Measurements from ENCODE around the gene EDEM3. TPM values are rescaled to one million over a fixed set of nuclear protein-coding genes. Genes with fewer than 3 reads are reported as not detected.
A peak's percentile ranks its signal among the peaks of the same experiment; 100 is the strongest.

The EDEM3 gene
- total and polyA plus RNA-seq, 2 experiments from 2014 or later = 20.8 to 41.4 TPM

DNA sequence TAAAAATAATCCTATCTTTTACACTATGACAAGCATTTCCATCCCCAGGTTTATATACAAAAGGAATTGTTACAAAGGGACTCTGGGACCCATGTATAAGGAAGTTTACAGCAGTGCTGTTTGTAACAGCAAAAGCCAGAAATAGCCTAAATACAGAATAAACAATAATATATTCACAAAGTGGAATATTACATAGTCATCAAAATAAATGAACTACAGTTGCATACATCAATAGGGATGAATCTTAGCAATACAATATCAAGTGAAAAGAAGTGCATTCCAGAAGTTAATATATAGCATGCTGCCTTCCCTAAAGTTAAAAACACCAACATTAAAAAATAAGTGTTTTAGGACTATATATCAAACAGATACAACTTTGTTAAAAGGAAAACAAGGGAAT lies 77.3 kb downstream of the EDEM3 start:
- Histone ChIP-seq H3K36me3 (ENCODE audit: low read depth) (no peaks in the 10 kb centered on the region), H3K79me2 (ENCODE audit: insufficient read depth) (no peaks in the 10 kb centered on the region), H3K27ac (no peak overlapping the region), H4K20me1 (ENCODE audit: insufficient read depth) (no peaks in the 10 kb centered on the region), H3K4me1 (ENCODE audit: insufficient read depth) (no peaks in the 10 kb centered on the region), H3F3A (ENCODE audit: insufficient read depth) (no peaks in the 10 kb centered on the region), H3K9ac (no peak overlapping the region), H3K4me3 (no peak overlapping the region), H3K4me2 (ENCODE audit: unreplicated experiment) (no peak overlapping the region), H3K9me3 (ENCODE audit: low read depth) (no peaks in the 10 kb centered on the region), H2AFZ (no peak overlapping the region), H3K9me2 (ENCODE audit: insufficient read depth) (no peaks in the 10 kb centered on the region), H3K27me3 (replicated peaks; ENCODE audit: insufficient read depth) (no peaks in the 10 kb centered on the region)
- no peak for DNase-seq
- in situ Hi-C loops (cut with MboI) = no loop called here
- no peak for TF ChIP-seq EZH2 (IDR thresholded peaks at IDR 0.05; ENCODE audit: insufficient read depth, poor library complexity, severe bottlenecking)
- TF ChIP-seq EZH2phosphoT487 (IDR thresholded peaks at IDR 0.05; ENCODE audit: insufficient read depth, low read depth) = no peak

DNA sequence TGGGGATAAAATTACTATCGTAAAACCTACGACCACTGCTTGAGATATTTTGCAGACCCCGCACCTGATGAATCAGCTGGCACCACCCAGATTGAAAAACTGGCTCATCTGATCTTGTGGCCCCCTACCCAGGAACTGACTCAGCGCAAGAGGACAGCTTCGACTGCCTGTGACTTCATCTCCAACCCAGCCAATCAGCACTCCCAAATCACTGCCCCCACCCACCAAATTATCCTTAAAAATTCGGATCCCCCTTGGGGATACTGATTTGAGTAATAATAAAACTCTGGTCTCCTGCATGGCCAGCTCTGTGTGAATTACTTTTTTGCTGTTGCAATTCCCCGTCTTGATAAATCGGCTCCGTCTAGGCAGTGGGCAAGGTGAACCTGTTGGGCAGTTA lies 81.4 kb downstream of the EDEM3 start:
- Histone ChIP-seq H3K27ac (no peak overlapping the region), H3K36me3 (ENCODE audit: low read depth) (no peaks in the 10 kb centered on the region), H3K9ac (no peak overlapping the region), H2AFZ (no peak overlapping the region), H3F3A (ENCODE audit: insufficient read depth) (no peaks in the 10 kb centered on the region), H4K20me1 (ENCODE audit: insufficient read depth) (no peaks in the 10 kb centered on the region), H3K9me3 (ENCODE audit: low read depth) (no peaks in the 10 kb centered on the region), H3K4me2 (ENCODE audit: unreplicated experiment) (no peak overlapping the region), H3K4me1 (ENCODE audit: insufficient read depth) (no peaks in the 10 kb centered on the region), H3K79me2 (ENCODE audit: insufficient read depth) (no peaks in the 10 kb centered on the region), H3K4me3 (no peak overlapping the region), H3K27me3 (replicated peaks; ENCODE audit: insufficient read depth) (peaks cover 10% of the 10 kb centered on the region; the same call in 1 of the 2 replicates), H3K9me2 (ENCODE audit: insufficient read depth) (no peaks in the 10 kb centered on the region)
- 79 to 83% methylated on average over 9 of the region's 9 CpGs for WGBS, 2 experiments (ENCODE audit: low coverage in 1 of 2, low lambda C conversion rate in 2 of 2, missing lambda C conversion rate in 2 of 2)
- in situ Hi-C loops (cut with MboI) = loop anchor here (25.0 kb wide), 1 partner anchor 436 kb away; no protein-coding TSS in a partner anchor
- TF ChIP-seq EZH2phosphoT487 (IDR thresholded peaks at IDR 0.05; ENCODE audit: insufficient read depth, low read depth) = no peak
- TF ChIP-seq EZH2 (IDR thresholded peaks at IDR 0.05; ENCODE audit: insufficient read depth, poor library complexity, severe bottlenecking) = no peak
- no peak for DNase-seq

DNA sequence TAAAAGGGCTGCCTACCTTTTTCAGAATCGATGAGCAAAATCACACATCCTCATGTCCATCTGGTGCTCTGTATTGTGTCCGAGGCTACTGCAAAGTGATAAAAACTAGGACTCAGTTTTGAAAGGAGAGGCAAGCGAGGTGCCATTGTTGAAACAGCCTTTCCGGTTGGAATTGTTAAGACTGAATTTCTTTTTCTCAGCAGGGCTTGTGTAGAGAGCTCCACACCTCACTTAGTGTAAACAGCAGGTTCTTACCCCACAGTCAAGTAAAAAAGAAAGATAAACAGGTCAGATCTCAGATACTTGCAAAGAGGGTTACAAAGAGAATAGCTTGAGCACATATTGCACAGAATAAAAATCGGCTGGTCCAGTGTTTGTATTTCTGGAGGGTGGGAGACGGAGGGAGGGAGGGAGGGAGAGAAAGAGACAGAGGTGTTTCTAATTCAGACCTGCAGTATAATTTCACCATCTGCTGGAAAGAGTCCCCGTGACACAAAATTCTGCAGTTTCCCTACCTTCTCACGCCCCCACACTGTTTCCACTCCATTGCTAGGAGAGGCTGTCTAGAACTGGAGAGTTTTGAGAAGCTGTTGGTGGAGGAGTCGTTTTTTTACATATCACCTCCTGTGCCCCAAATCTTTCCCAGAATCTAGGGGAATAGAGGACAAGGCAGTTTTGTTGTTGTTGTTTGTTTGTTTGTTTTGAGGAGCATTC lies 82.5 kb downstream of the EDEM3 start:
- no peak overlapping the region for H3K9ac ChIP-seq
- in situ Hi-C loops (cut with MboI) = loop anchor here (25.0 kb wide), 1 partner anchor 435 kb away; no protein-coding TSS in a partner anchor

DNA sequence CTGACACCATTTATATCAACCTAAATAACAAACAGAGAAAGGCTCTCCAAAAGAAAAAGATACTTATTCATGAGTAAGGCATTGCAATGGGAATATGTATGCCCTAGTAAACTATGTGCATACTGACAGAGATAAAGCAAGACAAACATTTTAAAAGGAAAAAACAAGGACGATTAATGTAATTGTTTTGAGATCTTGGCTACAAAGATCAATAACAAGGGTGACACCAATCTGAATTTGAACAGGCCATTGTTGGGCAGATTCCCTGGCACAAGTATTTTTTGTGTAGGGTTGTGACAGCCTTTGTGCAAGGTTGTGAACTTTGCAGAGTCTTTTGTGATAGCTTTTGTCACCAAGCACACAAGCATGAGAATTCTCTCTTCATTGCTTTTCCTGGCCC lies 85.3 kb downstream of the EDEM3 start:
- Histone ChIP-seq H3K27ac (no peak overlapping the region), H3F3A (ENCODE audit: insufficient read depth) (no peaks in the 10 kb centered on the region), H3K4me2 (ENCODE audit: unreplicated experiment) (no peak overlapping the region), H3K9me2 (ENCODE audit: insufficient read depth) (no peaks in the 10 kb centered on the region), H3K4me3 (no peak overlapping the region), H3K79me2 (ENCODE audit: insufficient read depth) (no peaks in the 10 kb centered on the region), H3K4me1 (ENCODE audit: insufficient read depth) (no peaks in the 10 kb centered on the region), H3K27me3 (replicated peaks; ENCODE audit: insufficient read depth) (peaks cover 20% of the 10 kb centered on the region), H3K9ac (no peak overlapping the region), H4K20me1 (ENCODE audit: insufficient read depth) (no peaks in the 10 kb centered on the region), H3K36me3 (ENCODE audit: low read depth) (no peaks in the 10 kb centered on the region), H2AFZ (no peak overlapping the region), H3K9me3 (ENCODE audit: low read depth) (no peaks in the 10 kb centered on the region)
- DNase-seq = no peak
- 87 to 96% methylated on average over 1 of the region's 1 CpG for WGBS, 2 experiments (ENCODE audit: low coverage in 1 of 2, low lambda C conversion rate in 2 of 2, missing lambda C conversion rate in 2 of 2)
- TF ChIP-seq EZH2 (IDR thresholded peaks at IDR 0.05; ENCODE audit: insufficient read depth, poor library complexity, severe bottlenecking) = no peak
- TF ChIP-seq EZH2phosphoT487 (IDR thresholded peaks at IDR 0.05; ENCODE audit: insufficient read depth, low read depth) = no peak
- in situ Hi-C loops (cut with MboI) = loop anchor here (10.0 to 25.0 kb wide), 4 partner anchors 105 to 585 kb away; partner anchors contain the start of gene C1orf21

More for the DNA sequence above, 82.5 kb downstream of the EDEM3 start:
- Histone ChIP-seq H3K36me3 (ENCODE audit: low read depth) (no peaks in the 10 kb centered on the region), H4K20me1 (ENCODE audit: insufficient read depth) (no peaks in the 10 kb centered on the region), H3K27me3 (replicated peaks; ENCODE audit: insufficient read depth) (peaks cover 10% of the 10 kb centered on the region; the same call in 1 of the 2 replicates), H3K9me2 (ENCODE audit: insufficient read depth) (no peaks in the 10 kb centered on the region), H3K4me3 (no peak overlapping the region), H3K4me2 (ENCODE audit: unreplicated experiment) (no peak overlapping the region), H3K4me1 (ENCODE audit: insufficient read depth) (no peaks in the 10 kb centered on the region), H3F3A (ENCODE audit: insufficient read depth) (no peaks in the 10 kb centered on the region), H3K27ac (no peak overlapping the region), H3K9me3 (ENCODE audit: low read depth) (no peaks in the 10 kb centered on the region), H3K79me2 (ENCODE audit: insufficient read depth) (no peaks in the 10 kb centered on the region), H2AFZ (no peak overlapping the region)
- TF ChIP-seq EZH2 (IDR thresholded peaks at IDR 0.05; ENCODE audit: insufficient read depth, poor library complexity, severe bottlenecking) = no peak
- no peak for TF ChIP-seq EZH2phosphoT487 (IDR thresholded peaks at IDR 0.05; ENCODE audit: insufficient read depth, low read depth)
- WGBS, 2 experiments (ENCODE audit: low coverage in 1 of 2, low lambda C conversion rate in 2 of 2, missing lambda C conversion rate in 2 of 2) = 61 to 74% methylated on average over 8 to 9 of the region's 9 CpGs
- DNase-seq = peak; percentile 6
